HL-60 (cell line): ENCODE results near the gene BIRC7.
A peak's percentile ranks its signal among the peaks of the same experiment; 100 is the strongest.

Source experiments
- DNase-seq, 2 experiments: peaks; one replicate each; pipeline ENCODE4 v3.0.0-alpha.2; 2010 to 2020; ENCODE audit warnings: low read depth in 1 of 2, low spot score in 1 of 2
- H3K27ac ChIP-seq: fragments of 250-450 bp; sonication (Bioruptor Pico); replicated peaks from 2 replicates; pipeline ENCODE4 v1.5.1; 2020; ENCODE audit warnings: mild to moderate bottlenecking, moderate library complexity
- H3K27me3 ChIP-seq: fragments of 250-450 bp; sonication (Bioruptor Pico); 2 replicates; pipeline ENCODE4 v1.5.1; 2021; ENCODE audit warnings: mild to moderate bottlenecking, moderate library complexity; ENCODE audit not compliant: insufficient read depth, poor library complexity, severe bottlenecking
- H3K4me3 ChIP-seq: replicated peaks from 2 replicates; pipeline ENCODE4 v1.5.1; 2011; ENCODE audit warnings: mild to moderate bottlenecking, control low read depth, low read length; ENCODE audit not compliant: insufficient read depth
- GABPA ChIP-seq: IDR thresholded peaks from 2 replicates; pipeline ENCODE4 v1.6.1; 2012; ENCODE audit warnings: low read depth
- POLR2AphosphoS5 ChIP-seq: IDR thresholded peaks from 2 replicates; pipeline ENCODE4 v1.6.1; 2012; ENCODE audit warnings: low read depth
- SPI1 ChIP-seq: IDR thresholded peaks from 2 replicates; pipeline ENCODE4 v1.6.1; 2012; ENCODE audit warnings: low read depth, mild to moderate bottlenecking, borderline replicate concordance
- TF ChIP-seq, protein P1 (sequence below): IDR thresholded peaks from one replicate; pipeline ENCODE4 v1.5.1; 2011; ENCODE audit warnings: low read length, control low read depth, inconsistent platforms; ENCODE audit not compliant: insufficient read depth
- TF ChIP-seq, protein P2 (sequence below): IDR thresholded peaks from 2 replicates; pipeline ENCODE4 v1.6.1; 2012; ENCODE audit warnings: low read depth; ENCODE audit not compliant: insufficient replicate concordance

Gene BIRC7

DNA sequence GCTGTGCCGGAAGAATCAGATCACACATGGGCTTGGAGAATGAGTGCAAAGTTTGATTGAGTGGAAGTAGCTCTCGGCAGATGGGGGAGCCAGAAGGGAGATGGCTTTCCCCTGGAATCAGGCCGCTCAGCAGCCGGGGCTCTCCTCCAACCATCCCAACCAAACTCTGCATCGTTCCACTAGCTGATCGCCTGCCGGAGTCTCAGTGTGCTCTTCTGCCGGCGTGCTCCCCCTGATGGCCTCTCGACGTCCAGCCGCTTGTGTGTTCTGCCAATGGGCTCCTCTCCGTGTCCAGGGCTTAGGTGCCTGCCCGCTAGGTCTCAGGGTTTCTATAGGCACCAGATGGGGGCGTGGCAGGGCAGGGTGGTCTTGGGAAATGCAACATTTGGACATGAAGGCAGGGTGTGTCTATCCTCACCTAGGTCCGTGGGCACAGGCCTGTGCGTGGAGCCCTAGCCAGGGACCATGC, 4.9 kb upstream of the BIRC7 start:
- DNase-seq, result peak in 1 of 2 experiments; percentile 21
- no peak overlapping the region for H3K27ac ChIP-seq
- H3K27me3 ChIP-seq, result peaks cover 23% of the 10 kb centered on the region
- H3K4me3 ChIP-seq, result no peak overlapping the region
- no peak for TF ChIP-seq GABPA
- TF ChIP-seq, protein P1, sequence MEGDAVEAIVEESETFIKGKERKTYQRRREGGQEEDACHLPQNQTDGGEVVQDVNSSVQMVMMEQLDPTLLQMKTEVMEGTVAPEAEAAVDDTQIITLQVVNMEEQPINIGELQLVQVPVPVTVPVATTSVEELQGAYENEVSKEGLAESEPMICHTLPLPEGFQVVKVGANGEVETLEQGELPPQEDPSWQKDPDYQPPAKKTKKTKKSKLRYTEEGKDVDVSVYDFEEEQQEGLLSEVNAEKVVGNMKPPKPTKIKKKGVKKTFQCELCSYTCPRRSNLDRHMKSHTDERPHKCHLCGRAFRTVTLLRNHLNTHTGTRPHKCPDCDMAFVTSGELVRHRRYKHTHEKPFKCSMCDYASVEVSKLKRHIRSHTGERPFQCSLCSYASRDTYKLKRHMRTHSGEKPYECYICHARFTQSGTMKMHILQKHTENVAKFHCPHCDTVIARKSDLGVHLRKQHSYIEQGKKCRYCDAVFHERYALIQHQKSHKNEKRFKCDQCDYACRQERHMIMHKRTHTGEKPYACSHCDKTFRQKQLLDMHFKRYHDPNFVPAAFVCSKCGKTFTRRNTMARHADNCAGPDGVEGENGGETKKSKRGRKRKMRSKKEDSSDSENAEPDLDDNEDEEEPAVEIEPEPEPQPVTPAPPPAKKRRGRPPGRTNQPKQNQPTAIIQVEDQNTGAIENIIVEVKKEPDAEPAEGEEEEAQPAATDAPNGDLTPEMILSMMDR, result peak; percentile 24

DNA sequence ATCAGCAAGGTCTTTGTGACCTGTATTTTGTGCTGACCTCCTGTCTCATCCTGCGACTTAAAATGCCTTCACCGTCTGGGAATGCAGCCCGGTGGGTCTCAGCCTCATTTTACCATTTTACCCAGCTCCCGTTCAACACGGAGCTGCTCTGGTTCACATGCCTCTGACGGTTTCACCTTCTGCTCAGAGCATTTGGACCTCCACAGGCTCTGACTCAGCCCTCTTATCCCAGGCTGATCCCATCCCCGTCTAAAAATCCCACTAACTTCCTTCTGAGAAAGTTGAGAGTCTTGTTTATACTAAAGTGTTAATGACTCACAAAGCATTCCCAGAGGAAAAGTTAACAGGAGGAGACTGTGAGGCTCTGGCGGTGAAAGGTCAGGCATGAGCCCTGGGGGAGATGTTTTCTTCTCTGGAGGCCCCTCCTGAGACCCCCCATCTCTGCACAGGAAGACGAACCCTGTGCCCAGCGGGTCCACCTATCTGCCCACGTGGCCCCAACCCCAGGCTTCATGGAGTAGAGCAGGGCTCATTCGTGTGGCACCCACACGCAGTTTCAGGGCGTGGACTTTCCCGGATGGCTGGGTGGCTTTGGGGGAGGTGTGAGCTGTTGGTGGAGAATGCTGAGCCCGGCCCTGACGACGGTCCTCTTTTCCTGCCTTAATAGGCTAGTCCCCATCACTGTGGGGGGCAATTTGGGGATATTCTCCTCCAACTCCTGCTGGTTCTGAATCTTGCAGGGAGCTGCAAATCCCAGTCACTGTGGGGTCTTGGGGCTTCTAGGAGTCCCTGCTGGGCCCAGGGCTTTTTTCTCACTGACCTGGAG, 3.3 kb upstream of the BIRC7 start:
- no peak overlapping the region for H3K27ac ChIP-seq
- TF ChIP-seq SPI1, result no peak
- no peak for TF ChIP-seq GABPA
- H3K4me3 ChIP-seq, result no peak overlapping the region
- no peak for DNase-seq
- H3K27me3 ChIP-seq, result peaks cover 23% of the 10 kb centered on the region

DNA sequence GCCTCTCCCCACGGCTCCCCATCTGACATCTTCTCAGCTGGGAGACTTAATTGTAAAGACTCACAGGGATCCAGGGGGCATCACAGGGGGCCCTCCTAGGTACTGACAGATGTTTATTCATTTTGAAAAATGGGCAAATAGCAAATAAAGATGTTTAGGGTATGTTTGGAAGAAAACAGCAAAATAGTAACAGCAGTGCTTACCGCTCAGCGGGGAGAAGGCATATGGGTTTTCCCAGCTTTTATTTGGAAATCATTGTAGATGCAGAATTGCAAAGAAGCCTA, 2.7 kb upstream of the BIRC7 start:
- Histone ChIP-seq H3K27me3 (peaks cover 23% of the 10 kb centered on the region), H3K4me3 (no peak overlapping the region), H3K27ac (no peak overlapping the region)
- DNase-seq, result no peak
- TF ChIP-seq POLR2AphosphoS5 (no peak), SPI1 (no peak), GABPA (no peak)
- TF ChIP-seq, protein P1, result no peak
- TF ChIP-seq, protein P2, sequence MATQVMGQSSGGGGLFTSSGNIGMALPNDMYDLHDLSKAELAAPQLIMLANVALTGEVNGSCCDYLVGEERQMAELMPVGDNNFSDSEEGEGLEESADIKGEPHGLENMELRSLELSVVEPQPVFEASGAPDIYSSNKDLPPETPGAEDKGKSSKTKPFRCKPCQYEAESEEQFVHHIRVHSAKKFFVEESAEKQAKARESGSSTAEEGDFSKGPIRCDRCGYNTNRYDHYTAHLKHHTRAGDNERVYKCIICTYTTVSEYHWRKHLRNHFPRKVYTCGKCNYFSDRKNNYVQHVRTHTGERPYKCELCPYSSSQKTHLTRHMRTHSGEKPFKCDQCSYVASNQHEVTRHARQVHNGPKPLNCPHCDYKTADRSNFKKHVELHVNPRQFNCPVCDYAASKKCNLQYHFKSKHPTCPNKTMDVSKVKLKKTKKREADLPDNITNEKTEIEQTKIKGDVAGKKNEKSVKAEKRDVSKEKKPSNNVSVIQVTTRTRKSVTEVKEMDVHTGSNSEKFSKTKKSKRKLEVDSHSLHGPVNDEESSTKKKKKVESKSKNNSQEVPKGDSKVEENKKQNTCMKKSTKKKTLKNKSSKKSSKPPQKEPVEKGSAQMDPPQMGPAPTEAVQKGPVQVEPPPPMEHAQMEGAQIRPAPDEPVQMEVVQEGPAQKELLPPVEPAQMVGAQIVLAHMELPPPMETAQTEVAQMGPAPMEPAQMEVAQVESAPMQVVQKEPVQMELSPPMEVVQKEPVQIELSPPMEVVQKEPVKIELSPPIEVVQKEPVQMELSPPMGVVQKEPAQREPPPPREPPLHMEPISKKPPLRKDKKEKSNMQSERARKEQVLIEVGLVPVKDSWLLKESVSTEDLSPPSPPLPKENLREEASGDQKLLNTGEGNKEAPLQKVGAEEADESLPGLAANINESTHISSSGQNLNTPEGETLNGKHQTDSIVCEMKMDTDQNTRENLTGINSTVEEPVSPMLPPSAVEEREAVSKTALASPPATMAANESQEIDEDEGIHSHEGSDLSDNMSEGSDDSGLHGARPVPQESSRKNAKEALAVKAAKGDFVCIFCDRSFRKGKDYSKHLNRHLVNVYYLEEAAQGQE, result no peak

DNA sequence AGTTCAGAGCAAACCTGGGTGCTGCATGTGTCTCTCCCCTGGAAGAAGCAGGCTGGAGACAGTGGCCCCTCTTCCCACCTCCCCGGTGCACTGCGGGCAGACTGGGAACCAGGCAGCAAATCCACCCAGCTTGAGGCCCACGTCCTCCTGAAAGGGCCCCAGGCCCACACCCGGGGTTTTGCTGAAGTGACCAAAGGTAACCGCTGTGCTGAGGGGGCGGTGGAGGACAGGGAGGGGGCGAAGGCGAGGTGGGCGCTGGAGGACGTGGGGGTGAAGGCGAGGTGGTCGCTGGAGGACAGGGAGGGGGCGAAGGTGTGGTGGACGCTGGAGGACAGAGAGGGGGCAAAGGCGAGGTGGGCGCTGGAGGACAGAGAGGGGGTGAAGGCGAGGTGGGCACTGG, 1.8 kb upstream of the BIRC7 start:
- no peak overlapping the region for H3K27ac ChIP-seq

More for the DNA sequence above, 1.8 kb upstream of the BIRC7 start:
- H3K27me3 ChIP-seq, result peaks cover 23% of the 10 kb centered on the region
- no peak for TF ChIP-seq POLR2AphosphoS5
- no peak for TF ChIP-seq SPI1
- TF ChIP-seq, protein P1, result no peak
- TF ChIP-seq, protein P2, result no peak
- TF ChIP-seq GABPA, result no peak
- H3K4me3 ChIP-seq, result no peak overlapping the region
- no peak for DNase-seq
